ENCODE measurements around the gene FOXF1.

FOXF1 gene

GRCh38 chr16:86513471-86514277 lies 3.3 kb downstream of the FOXF1 start:
- Histone ChIP-seq H2AFZ (no peak overlapping the region), H3K79me2 (no peaks in the 10 kb centered on the region), H3K4me2 (ENCODE audit: low read length) (no peak overlapping the region), H3K9ac (no peak overlapping the region), H3K9me3 (ENCODE audit: control insufficient read depth, low read length) (no peaks in the 10 kb centered on the region), H3K4me3 (ENCODE audit: low read depth, low read length) (no peak overlapping the region), H3K4me1 (no peaks in the 10 kb centered on the region), H3K27ac (no peak overlapping the region), H3K36me3 (ENCODE audit: control insufficient read depth, insufficient read depth, low read length) (no peaks in the 10 kb centered on the region), H3K27me3 (ENCODE audit: control insufficient read depth, insufficient read depth, low read length) (peaks cover 4% of the 10 kb centered on the region)
- TF ChIP-seq CTCF (IDR thresholded peaks at IDR 0.05), result no peak

DNA sequence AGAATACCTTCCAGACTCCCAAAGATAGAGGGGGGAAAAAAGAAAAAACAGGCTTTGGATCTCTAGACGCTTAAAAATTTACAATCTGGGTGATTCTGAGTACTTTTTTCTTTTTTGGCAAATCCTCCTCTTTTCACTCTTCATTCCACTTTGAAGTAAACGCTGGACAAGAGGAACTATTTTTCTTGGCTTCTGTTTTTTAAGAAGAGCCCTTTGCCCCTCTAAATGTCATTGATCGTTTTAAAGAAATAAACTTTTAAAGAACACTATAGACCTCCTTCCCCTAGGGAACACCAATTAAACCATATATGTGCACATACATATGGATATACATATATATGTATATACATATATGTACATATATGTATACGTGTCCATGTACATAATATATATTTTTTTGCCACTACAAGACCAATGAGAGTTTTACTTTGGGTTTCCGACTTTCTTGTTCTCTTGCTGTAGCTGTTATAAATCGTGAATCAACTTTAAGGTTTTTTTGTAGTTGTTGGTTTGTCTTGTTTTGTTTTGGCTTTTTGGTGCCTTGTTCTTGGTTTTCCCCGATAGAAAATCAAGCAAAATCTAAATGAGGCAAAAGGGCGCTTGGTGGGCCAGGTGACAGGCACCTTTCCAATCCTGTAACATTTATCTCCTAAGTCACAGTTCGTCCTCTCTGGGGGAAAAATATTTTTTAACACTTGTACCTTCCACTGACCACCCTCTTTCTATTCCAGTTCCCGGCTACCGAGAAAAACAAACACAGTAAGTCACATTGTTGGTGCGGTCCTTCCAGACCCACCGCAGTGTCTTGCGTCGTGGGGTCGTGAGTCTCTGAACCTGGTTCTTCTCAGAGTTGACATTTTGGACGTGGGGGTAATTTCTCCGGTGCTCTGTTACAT lies 4.4 kb downstream of the FOXF1 start:
- no peak for TF ChIP-seq CTCF (IDR thresholded peaks at IDR 0.05)
- H3K79me2 ChIP-seq, result no peaks in the 10 kb centered on the region
- no peak overlapping the region for H3K9ac ChIP-seq
- H3K27ac ChIP-seq, result no peak overlapping the region
- H3K36me3 ChIP-seq (ENCODE audit: control insufficient read depth, insufficient read depth, low read length), result no peaks in the 10 kb centered on the region
- H2AFZ ChIP-seq, result no peak overlapping the region
- H3K4me1 ChIP-seq, result no peaks in the 10 kb centered on the region
- no peaks in the 10 kb centered on the region for H3K9me3 ChIP-seq (ENCODE audit: control insufficient read depth, low read length)
- H3K27me3 ChIP-seq (ENCODE audit: control insufficient read depth, insufficient read depth, low read length), result peaks cover 4% of the 10 kb centered on the region
- H3K4me3 ChIP-seq (ENCODE audit: low read depth, low read length), result no peak overlapping the region
- H3K4me2 ChIP-seq (ENCODE audit: low read length), result no peak overlapping the region

DNA sequence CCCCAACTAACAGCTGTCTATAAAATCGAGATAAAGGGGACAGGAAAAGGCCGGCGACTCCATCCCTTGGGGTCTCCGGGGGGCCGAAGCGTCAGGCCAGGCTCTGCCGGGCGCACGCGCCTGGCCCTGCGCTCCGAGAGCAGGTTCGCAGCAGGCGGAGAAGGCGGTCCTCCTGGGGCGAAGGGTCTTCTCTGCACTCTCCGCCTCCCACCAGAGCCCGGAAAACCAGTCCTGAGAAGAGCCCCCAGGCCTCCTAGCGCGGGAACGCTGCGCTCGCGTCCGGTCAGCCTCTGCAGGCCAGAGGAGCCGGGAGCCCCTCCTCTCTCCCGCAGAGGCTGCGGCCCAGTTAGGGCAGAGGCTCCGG lies 5.1 kb downstream of the FOXF1 start:
- H3K27ac ChIP-seq, result no peak overlapping the region
- no peak overlapping the region for H3K4me2 ChIP-seq (ENCODE audit: low read length)
- H3K9me3 ChIP-seq (ENCODE audit: control insufficient read depth, low read length), result no peaks in the 10 kb centered on the region
- TF ChIP-seq CTCF (IDR thresholded peaks at IDR 0.05), result no peak
- no peaks in the 10 kb centered on the region for H3K4me1 ChIP-seq
- H3K27me3 ChIP-seq (ENCODE audit: control insufficient read depth, insufficient read depth, low read length), result peaks cover 4% of the 10 kb centered on the region
- H2AFZ ChIP-seq, result no peak overlapping the region
- H3K4me3 ChIP-seq (ENCODE audit: low read depth, low read length), result no peak overlapping the region
- H3K36me3 ChIP-seq (ENCODE audit: control insufficient read depth, insufficient read depth, low read length), result no peaks in the 10 kb centered on the region
- no peaks in the 10 kb centered on the region for H3K79me2 ChIP-seq
- H3K9ac ChIP-seq, result no peak overlapping the region

DNA sequence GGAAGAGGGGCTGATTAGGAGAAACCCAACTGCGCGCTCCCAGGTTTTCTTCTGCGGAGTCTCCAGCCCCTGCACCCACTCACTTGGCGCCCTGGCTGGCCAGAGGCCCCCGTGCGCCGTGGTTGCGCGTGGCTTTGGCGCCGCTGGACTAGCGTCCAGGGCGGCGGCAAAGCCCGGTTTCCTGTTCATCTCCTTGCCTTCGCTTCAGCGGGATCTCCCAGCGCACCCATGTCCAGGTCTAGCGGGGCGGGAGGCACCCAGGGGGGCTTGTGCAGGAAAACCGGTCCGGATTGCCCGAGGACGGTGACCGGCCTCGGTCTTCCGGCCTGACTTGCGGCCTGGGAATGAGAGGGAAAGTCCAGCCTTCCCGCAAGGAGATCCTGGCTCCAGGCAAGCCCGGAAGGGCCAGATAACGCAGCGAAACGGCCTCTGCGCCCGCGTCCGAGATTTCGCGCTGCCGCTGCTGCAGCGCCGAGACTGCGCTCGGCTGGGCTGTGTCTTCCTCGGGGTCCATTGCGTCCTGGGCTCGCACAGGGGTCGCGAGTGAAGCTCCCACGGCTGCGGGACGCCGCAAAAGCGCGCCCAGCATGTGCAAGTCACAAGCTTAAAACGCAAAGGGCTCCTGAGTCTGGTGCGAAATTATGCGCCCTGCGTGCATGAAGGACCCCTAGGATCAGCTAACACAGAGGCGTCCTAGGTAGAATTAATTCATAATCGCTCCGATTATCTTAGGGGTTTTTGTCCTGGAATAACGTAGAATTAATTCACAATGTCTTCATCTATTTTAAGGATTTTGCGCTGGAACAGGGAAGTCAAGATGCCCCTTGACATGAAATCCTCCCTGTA lies 5.7 kb downstream of the FOXF1 start:
- Histone ChIP-seq H3K36me3 (ENCODE audit: control insufficient read depth, insufficient read depth, low read length) (no peaks in the 10 kb centered on the region), H3K79me2 (no peaks in the 10 kb centered on the region), H3K27ac (no peak overlapping the region), H3K9me3 (ENCODE audit: control insufficient read depth, low read length) (no peaks in the 10 kb centered on the region), H3K9ac (no peak overlapping the region), H3K4me3 (ENCODE audit: low read depth, low read length) (no peak overlapping the region), H2AFZ (no peak overlapping the region), H3K4me1 (no peaks in the 10 kb centered on the region), H3K27me3 (ENCODE audit: control insufficient read depth, insufficient read depth, low read length) (peaks cover 8% of the 10 kb centered on the region), H3K4me2 (ENCODE audit: low read length) (no peak overlapping the region)
- TF ChIP-seq CTCF (IDR thresholded peaks at IDR 0.05), result no peak

Data from parathyroid adenoma (tissue), 2 donors.